ENCODE results near the gene CCDC170.

The CCDC170 gene

DNA sequence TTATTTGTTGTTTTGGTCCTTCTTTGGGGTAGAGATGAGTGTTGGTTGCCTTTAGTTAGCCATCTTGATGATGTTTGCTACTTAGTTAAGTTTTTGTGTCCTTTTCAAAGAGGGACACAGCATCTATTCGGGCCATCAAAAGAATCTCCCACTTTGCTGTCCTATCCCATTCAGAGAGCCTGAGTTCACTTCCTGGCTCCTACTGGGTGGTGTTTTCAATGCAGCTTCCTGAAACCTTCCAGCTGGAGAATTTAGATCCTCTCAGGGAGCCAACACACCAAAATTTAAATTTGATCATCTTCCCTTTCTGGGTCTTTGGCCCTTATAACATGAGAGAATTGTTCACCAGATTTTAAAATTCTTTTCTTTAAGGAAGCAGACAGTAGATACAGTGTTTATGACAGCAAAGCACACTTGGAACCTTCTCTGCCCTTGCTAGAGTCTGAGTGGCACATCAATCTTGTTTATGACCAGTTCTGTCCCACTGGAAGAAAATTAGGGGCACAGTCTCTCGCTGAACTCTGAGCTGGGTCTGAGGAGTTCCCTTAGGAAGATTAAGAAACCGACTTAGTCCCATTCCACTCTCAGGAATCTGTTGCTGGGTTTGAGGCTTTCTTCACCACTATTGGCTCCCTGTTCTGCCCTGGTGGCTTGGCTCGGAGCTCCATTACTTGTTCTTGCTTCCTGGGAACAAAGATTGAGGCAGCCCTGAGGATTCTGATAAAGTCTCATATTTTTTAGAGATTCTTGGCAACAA lies 115.5 kb downstream of the CCDC170 start:
- H3K4me3 ChIP-seq (replicated peaks in 1 of 2; ENCODE audit: low read depth in 2 of 2, low read length in 2 of 2), result no peak overlapping the region
- TF ChIP-seq, protein P1, sequence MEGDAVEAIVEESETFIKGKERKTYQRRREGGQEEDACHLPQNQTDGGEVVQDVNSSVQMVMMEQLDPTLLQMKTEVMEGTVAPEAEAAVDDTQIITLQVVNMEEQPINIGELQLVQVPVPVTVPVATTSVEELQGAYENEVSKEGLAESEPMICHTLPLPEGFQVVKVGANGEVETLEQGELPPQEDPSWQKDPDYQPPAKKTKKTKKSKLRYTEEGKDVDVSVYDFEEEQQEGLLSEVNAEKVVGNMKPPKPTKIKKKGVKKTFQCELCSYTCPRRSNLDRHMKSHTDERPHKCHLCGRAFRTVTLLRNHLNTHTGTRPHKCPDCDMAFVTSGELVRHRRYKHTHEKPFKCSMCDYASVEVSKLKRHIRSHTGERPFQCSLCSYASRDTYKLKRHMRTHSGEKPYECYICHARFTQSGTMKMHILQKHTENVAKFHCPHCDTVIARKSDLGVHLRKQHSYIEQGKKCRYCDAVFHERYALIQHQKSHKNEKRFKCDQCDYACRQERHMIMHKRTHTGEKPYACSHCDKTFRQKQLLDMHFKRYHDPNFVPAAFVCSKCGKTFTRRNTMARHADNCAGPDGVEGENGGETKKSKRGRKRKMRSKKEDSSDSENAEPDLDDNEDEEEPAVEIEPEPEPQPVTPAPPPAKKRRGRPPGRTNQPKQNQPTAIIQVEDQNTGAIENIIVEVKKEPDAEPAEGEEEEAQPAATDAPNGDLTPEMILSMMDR (IDR thresholded peaks at IDR 0.05; ENCODE audit: low read depth, low read length), result no peak
- no peak for DNase-seq (ENCODE audit: low read depth in 2 of 2)

DNA sequence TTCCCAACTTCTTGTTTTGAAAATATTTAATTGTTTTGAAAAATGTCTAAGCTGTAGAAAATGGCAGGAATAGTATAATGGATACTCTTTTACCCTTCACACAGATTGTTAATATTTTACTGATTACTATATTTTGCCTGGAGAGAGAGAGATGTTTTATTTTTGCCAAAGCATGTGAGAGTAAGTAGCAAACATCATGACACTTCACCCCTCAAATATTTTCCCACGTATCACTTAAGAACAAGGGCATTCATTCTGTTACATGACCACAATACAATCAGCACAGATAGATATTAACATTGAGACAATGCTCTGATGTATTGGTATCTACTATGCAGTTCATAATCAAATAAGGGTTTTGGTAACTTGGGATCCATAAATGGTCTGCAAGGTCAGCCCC lies 116.5 kb downstream of the CCDC170 start:
- TF ChIP-seq, protein P1 (IDR thresholded peaks at IDR 0.05; ENCODE audit: low read depth, low read length), result no peak
- DNase-seq (ENCODE audit: low read depth in 2 of 2), result no peak

DNA sequence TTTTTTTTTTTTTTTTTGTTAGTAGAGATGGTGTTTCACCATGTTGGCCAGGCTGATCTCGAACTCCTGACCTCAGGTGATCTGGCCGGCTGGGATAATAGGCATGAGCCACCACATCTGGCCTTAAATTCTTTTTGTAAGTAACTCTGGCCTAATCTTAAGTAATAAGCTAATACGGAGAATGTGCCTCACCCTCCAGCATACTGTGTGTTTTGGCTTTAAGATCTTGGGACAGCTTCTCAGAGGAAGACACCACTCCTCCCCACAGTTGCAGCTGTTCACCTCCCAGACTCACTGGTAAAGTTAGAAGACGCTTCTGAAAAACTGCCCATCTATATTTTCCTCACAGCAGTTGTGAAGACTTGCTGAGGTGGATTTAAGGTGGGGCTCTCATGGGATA lies 120.8 kb downstream of the CCDC170 start:
- H3K4me3 ChIP-seq (replicated peaks in 1 of 2; ENCODE audit: low read depth in 2 of 2, low read length in 2 of 2), result no peak overlapping the region
- TF ChIP-seq, protein P1 (IDR thresholded peaks at IDR 0.05; ENCODE audit: low read depth, low read length), result no peak
- DNase-seq (ENCODE audit: low read depth in 2 of 2), result no peak

More for the DNA sequence above, 116.5 kb downstream of the CCDC170 start:
- no peak overlapping the region for H3K4me3 ChIP-seq (replicated peaks in 1 of 2; ENCODE audit: low read depth in 2 of 2, low read length in 2 of 2)

DNA sequence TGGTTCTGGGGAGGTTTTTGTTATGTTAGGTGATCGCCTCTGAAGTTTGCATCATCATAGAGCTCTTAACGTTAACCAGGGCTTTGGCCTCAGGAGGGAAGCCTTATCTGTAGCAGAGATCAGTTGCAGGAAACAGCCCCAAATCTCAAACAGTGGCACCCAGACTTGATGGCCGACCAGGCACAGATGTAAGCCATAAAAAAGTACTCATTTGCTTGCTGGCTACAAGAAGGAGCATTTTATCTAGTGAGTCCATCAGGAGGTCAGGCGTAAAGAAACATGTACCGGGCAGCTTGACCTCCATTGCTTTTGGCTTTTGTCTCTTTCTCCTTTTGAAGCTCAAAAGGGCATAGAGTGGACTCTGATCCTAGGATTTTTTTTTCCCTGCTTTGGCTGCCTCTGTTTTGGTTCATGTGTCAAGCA lies 122.3 kb downstream of the CCDC170 start:
- TF ChIP-seq, protein P1 (IDR thresholded peaks at IDR 0.05; ENCODE audit: low read depth, low read length), result no peak
- no peak overlapping the region for H3K4me3 ChIP-seq (replicated peaks in 1 of 2; ENCODE audit: low read depth in 2 of 2, low read length in 2 of 2)
- no peak for DNase-seq (ENCODE audit: low read depth in 2 of 2)

DNA sequence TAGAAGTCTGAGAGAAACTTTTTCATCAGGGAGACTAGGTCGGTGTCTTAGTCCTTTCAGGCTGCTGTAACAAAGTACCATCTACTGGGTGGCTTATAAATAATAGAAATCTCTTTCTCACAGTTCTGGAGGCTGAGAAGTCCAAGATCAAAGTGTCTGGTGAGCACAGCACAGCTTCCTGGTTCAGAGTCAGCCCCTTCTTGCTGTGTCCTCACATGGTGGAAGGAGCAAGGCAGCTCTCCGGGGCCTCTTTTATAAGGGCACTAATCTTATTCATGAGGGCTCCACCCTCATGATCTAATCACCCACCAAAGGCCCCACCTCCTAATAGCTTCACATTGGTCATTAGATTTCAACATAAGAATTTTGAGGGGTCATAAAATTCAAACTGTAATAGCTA lies 122.8 kb downstream of the CCDC170 start:
- TF ChIP-seq, protein P1 (IDR thresholded peaks at IDR 0.05; ENCODE audit: low read depth, low read length), result no peak
- H3K4me3 ChIP-seq (replicated peaks in 1 of 2; ENCODE audit: low read depth in 2 of 2, low read length in 2 of 2), result no peak overlapping the region
- no peak for DNase-seq (ENCODE audit: low read depth in 2 of 2)

DNA sequence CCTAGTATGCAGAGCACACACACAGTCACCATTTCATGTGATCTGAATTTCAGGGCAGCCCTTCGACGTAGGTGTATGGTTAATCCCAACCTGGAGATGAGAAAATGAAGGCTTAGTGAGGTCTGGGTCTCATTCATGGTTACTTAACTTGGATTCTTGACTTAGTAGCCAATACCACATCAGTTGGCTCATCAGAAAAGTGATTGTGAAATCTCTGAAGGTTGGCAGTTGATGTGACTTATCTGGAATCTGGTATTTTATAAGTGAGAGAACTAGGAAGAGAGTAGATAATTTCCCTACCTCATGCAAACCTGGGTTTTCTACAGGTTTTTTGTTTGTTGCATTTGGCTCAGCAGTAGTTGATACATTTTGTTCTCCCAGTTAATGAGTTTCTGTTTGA lies 123.7 kb downstream of the CCDC170 start:
- no peak for DNase-seq (ENCODE audit: low read depth in 2 of 2)
- H3K4me3 ChIP-seq (replicated peaks in 1 of 2; ENCODE audit: low read depth in 2 of 2, low read length in 2 of 2), result no peak overlapping the region
- TF ChIP-seq, protein P1 (IDR thresholded peaks at IDR 0.05; ENCODE audit: low read depth, low read length), result no peak

DNA sequence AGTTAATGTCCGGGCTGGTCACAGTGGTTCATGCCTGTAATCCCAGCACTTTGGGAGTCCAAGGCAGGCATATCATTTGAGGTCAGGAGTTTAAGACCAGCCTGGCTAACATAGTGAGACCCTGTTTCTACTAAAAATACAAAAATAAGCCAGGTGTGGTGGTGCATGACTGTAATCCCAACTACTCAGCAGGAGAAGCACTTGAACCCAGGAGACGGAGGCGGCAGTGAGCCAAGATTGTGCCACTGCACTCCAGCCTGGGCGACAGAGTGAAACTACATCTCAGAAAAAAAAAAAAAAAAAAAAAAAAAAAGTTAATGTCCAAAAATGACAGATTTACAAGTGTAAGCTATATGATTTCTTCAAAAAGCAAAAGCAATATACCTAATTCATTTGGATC lies 124.9 kb downstream of the CCDC170 start:
- no peak for DNase-seq (ENCODE audit: low read depth in 2 of 2)
- TF ChIP-seq, protein P1 (IDR thresholded peaks at IDR 0.05; ENCODE audit: low read depth, low read length), result no peak
- H3K4me3 ChIP-seq (replicated peaks in 1 of 2; ENCODE audit: low read depth in 2 of 2, low read length in 2 of 2), result no peak overlapping the region

All from cardiac fibroblast (primary cell).